NCI-H2029 (cell line): ENCODE measurements around the gene SLC27A1.

Experiments
- DNase-seq: peaks from one replicate; lab custom pipeline; 2025; lab: John Stamatoyannopoulos, UW

SLC27A1 gene

GRCh38 chr19:17470068-17470841 is at the start of gene SLC27A1:
Gene SLC27A1 (plus strand): TSS chr19:17470524. CDS start chr19:17470541, 17 bp downstream.
- peak; percentile 96 for DNase-seq

GRCh38 chr19:17421942-17422341 is 48.4 kb upstream of the SLC27A1 start:
- no peak for DNase-seq

GRCh38 chr19:17423429-17424208 is 46.7 kb upstream of the SLC27A1 start:
- no peak for DNase-seq

- DNase-seq: peak; percentile 28
Measured at GRCh38 chr19:17424743-17425365, 45.5 kb upstream of the SLC27A1 start.

- no peak for DNase-seq
Measured at GRCh38 chr19:17429641-17430113, 40.6 kb upstream of the SLC27A1 start.

- DNase-seq: no peak
Measured at GRCh38 chr19:17431417-17431816, 38.9 kb upstream of the SLC27A1 start.

GRCh38 chr19:17435218-17435617 is 35.1 kb upstream of the SLC27A1 start:
- no peak for DNase-seq

- no peak for DNase-seq
Measured at GRCh38 chr19:17436094-17436873, 34.0 kb upstream of the SLC27A1 start.

GRCh38 chr19:17436874-17437267 is 33.5 kb upstream of the SLC27A1 start:
- DNase-seq: no peak

GRCh38 chr19:17441241-17442021 is 28.9 kb upstream of the SLC27A1 start:
- no peak for DNase-seq

GRCh38 chr19:17445526-17446165 is 24.7 kb upstream of the SLC27A1 start:
- DNase-seq: no peak

GRCh38 chr19:17447704-17448130 is 22.6 kb upstream of the SLC27A1 start:
- DNase-seq: no peak

- DNase-seq: no peak
Measured at GRCh38 chr19:17448131-17448967, 22.0 kb upstream of the SLC27A1 start, which contains the start of gene TMEM221. Gene TMEM221 (minus strand): TSS chr19:17448668. CDS start chr19:17448462, 206 bp downstream.

GRCh38 chr19:17450264-17451075 is 19.9 kb upstream of the SLC27A1 start:
- DNase-seq: no peak

- DNase-seq: no peak
Measured at GRCh38 chr19:17451820-17452219, 18.5 kb upstream of the SLC27A1 start.

- DNase-seq: no peak
Measured at GRCh38 chr19:17454576-17455071, 15.7 kb upstream of the SLC27A1 start.

GRCh38 chr19:17455308-17456123 is 14.8 kb upstream of the SLC27A1 start:
- no peak for DNase-seq
